Thymus (tissue), 11 donors: ENCODE results near the gene CTNNA2. TPM values are rescaled to one million over a fixed set of nuclear protein-coding genes. Genes with fewer than 3 reads are reported as not detected.
"Not testable (repeated sequence)": the region's sequence is repeated elsewhere in the genome, so short reads cannot be mapped to it uniquely, and the experiment has no call there.

Source experiments
- DNase-seq, 9 donors: peaks; one replicate each; pipeline ENCODE4 v3.0.0-alpha.2; 2013; ENCODE audit warnings: low spot score in 9 of 9, low read depth in 6 of 9, missing footprints in 1 of 9
- H3K27ac ChIP-seq, 2 donors: one replicate each; pipeline ENCODE4 v1.5.1; 2013; ENCODE audit warnings: control low read depth in 1 of 2, low read depth in 1 of 2, low read length in 1 of 2, mild to moderate bottlenecking in 1 of 2, moderate library complexity in 1 of 2
- H3K27me3 ChIP-seq, 2 donors: one replicate each; pipeline ENCODE4 v1.5.1; 2013; ENCODE audit warnings: low read length in 1 of 2; ENCODE audit not compliant: control insufficient read depth in 2 of 2, insufficient read depth in 1 of 2
- H3K36me3 ChIP-seq, 2 donors: one replicate each; pipeline ENCODE4 v1.5.1; 2013; ENCODE audit warnings: low read length in 1 of 2, mild to moderate bottlenecking in 1 of 2, moderate library complexity in 1 of 2; ENCODE audit not compliant: control insufficient read depth in 2 of 2, insufficient read depth in 2 of 2
- H3K4me1 ChIP-seq, 2 donors: one replicate each; pipeline ENCODE4 v1.5.1; 2013; ENCODE audit warnings: low read length in 2 of 2; ENCODE audit not compliant: control insufficient read depth in 2 of 2, insufficient read depth in 2 of 2
- H3K4me3 ChIP-seq, 2 donors: one replicate each; pipeline ENCODE4 v1.5.1; 2013; ENCODE audit warnings: low read length in 2 of 2, control low read depth in 1 of 2, mild to moderate bottlenecking in 1 of 2
- H3K9me3 ChIP-seq, 2 donors: one replicate each; pipeline ENCODE4 v1.5.1; 2013; ENCODE audit warnings: low read length in 1 of 2, mild to moderate bottlenecking in 1 of 2; ENCODE audit not compliant: control insufficient read depth in 2 of 2, insufficient read depth in 1 of 2
- WGBS: extraction: QIAGEN DNeasy Blood & Tissue Kit; methylation state at CpG from one replicate; pipeline ENCODE4 v1.1.7; 2013; 5-methylcytosine and 5-hydroxymethylcytosine counted together
- polyA plus RNA-seq: library from polyadenylated mRNA; stranded (reverse); fragments of 200-250 nt; gene quantifications from one replicate; pipeline ENCODE4 v1.2.3, GENCODE V29; 2013
- total RNA-seq: library from RNA; stranded (reverse); fragments of 120-200 nt; gene quantifications from one replicate; pipeline ENCODE4 v1.2.4, GENCODE V29; 2013
- donor health status: healthy.

CTNNA2 gene
- total and polyA plus RNA-seq, 2 donors: 0.16 to 0.19 TPM

GRCh38 chr2:80098503-80098902 is 585.7 kb downstream of the CTNNA2 start:
- H3K4me1 ChIP-seq, H3K36me3 ChIP-seq, H3K27me3 ChIP-seq, H3K27ac ChIP-seq, H3K9me3 ChIP-seq, DNase-seq, H3K4me3 ChIP-seq: not testable (repeated sequence)
- WGBS: 85% methylated on average over 12 of the region's 12 CpGs

- WGBS: 93% methylated on average over 1 of the region's 1 CpG
- Histone ChIP-seq H3K36me3 (no peaks in the 10 kb centered on the region), H3K9me3 (peaks cover 0 to 9% of the 10 kb centered on the region in 2 donors), H3K4me1 (no peaks in the 10 kb centered on the region), H3K27me3 (no peaks in the 10 kb centered on the region), H3K27ac (no peak overlapping the region), H3K4me3 (no peak overlapping the region)
- DNase-seq: no peak
These were observed 589.2 kb downstream of the CTNNA2 start for GRCh38 chr2:80102026-80102425.

- WGBS: 95% methylated on average over 7 of the region's 7 CpGs
These were observed 592.3 kb downstream of the CTNNA2 start for GRCh38 chr2:80105015-80105640.

GRCh38 chr2:80111185-80111584 is 598.3 kb downstream of the CTNNA2 start:
- H3K27me3 ChIP-seq: no peaks in the 10 kb centered on the region
- no peaks in the 10 kb centered on the region for H3K36me3 ChIP-seq
- no peak overlapping the region for H3K4me3 ChIP-seq
- peaks cover 0 to 6% of the 10 kb centered on the region in 2 donors for H3K9me3 ChIP-seq
- H3K4me1 ChIP-seq: no peaks in the 10 kb centered on the region
- no peak overlapping the region for H3K27ac ChIP-seq
- DNase-seq: no peak

More at GRCh38 chr2:80105015-80105640, 592.3 kb downstream of the CTNNA2 start:
- no peak for DNase-seq
- Histone ChIP-seq H3K4me3 (no peak overlapping the region), H3K27ac (no peak overlapping the region), H3K27me3 (no peaks in the 10 kb centered on the region), H3K36me3 (no peaks in the 10 kb centered on the region), H3K4me1 (no peaks in the 10 kb centered on the region), H3K9me3 (peaks cover 0 to 10% of the 10 kb centered on the region in 2 donors)

GRCh38 chr2:80112790-80113189 is 599.9 kb downstream of the CTNNA2 start:
- DNase-seq: no peak
- Histone ChIP-seq H3K9me3 (peaks cover 0 to under 1% of the 10 kb centered on the region in 2 donors), H3K36me3 (no peaks in the 10 kb centered on the region), H3K4me3 (no peak overlapping the region), H3K4me1 (no peaks in the 10 kb centered on the region), H3K27me3 (no peaks in the 10 kb centered on the region), H3K27ac (no peak overlapping the region)
- 85% methylated on average over 3 of the region's 3 CpGs for WGBS

- H3K27me3 ChIP-seq: no peaks in the 10 kb centered on the region
- H3K4me1 ChIP-seq: no peaks in the 10 kb centered on the region
- no peak overlapping the region for H3K27ac ChIP-seq
- DNase-seq: no peak
- WGBS: 94% methylated on average over 3 of the region's 3 CpGs
- H3K4me3 ChIP-seq: no peak overlapping the region
- no peaks in the 10 kb centered on the region for H3K36me3 ChIP-seq
- H3K9me3 ChIP-seq: no peaks in the 10 kb centered on the region
These were observed 600.5 kb downstream of the CTNNA2 start for GRCh38 chr2:80113399-80113798.

GRCh38 chr2:80114812-80115211 is 602.0 kb downstream of the CTNNA2 start:
- Histone ChIP-seq H3K27ac (no peak overlapping the region), H3K36me3 (no peaks in the 10 kb centered on the region), H3K27me3 (no peaks in the 10 kb centered on the region), H3K4me1 (no peaks in the 10 kb centered on the region), H3K9me3 (no peaks in the 10 kb centered on the region), H3K4me3 (no peak overlapping the region)
- WGBS: 70% methylated on average over 4 of the region's 4 CpGs
- no peak for DNase-seq

- Histone ChIP-seq H3K4me3 (no peak overlapping the region), H3K4me1 (no peaks in the 10 kb centered on the region), H3K36me3 (no peaks in the 10 kb centered on the region), H3K9me3 (no peaks in the 10 kb centered on the region), H3K27ac (no peak overlapping the region), H3K27me3 (no peaks in the 10 kb centered on the region)
- DNase-seq: no peak
These were observed 604.5 kb downstream of the CTNNA2 start for GRCh38 chr2:80117401-80117800.

- Histone ChIP-seq H3K27ac (no peak overlapping the region), H3K4me1 (no peaks in the 10 kb centered on the region), H3K36me3 (no peaks in the 10 kb centered on the region), H3K9me3 (no peaks in the 10 kb centered on the region), H3K4me3 (no peak overlapping the region), H3K27me3 (no peaks in the 10 kb centered on the region)
- DNase-seq: no peak
- WGBS: 94% methylated on average over 3 of the region's 3 CpGs
These were observed 608.0 kb downstream of the CTNNA2 start for GRCh38 chr2:80120866-80121265.
